ENCODE data around the gene ZNF750. TPM values are rescaled to one million over a fixed set of nuclear protein-coding genes. Genes with fewer than 3 reads are reported as not detected.

ZNF750 gene
- total RNA-seq, 5 donors from 2014 or later (not counting 1 experiment from before 2014, with no cell fraction given) = not detected

DNA sequence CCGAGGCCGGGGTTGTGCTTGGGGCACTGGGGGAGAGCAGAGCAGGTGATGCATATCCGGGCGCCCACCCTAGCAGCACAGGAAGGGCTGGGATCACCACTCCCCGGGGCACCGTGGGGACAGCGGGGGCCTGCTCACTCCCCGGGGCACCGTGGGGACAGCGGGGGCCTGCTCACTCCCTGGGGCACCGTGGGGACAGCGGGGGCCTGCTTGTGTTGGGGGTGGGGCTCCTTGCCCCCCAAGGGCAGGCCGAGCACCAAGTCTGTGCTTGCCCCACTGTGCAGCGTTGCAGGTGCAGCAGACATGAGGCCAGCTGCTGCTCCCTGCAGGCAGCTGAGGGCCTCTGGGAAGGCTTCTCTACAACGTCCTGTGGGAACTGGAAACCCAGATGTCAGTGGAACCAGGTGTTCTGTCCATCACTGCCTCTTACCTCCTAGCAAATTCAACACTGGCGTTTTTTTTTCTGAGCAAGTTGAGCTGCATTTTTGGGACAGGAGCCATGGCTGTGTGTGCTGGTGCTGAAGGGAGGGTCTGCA lies 25.0 kb upstream of the ZNF750 start:
- H3K4me3 ChIP-seq (ENCODE audit: control insufficient read depth in 1 of 2, extremely low read depth in 1 of 2, low read length in 1 of 2) = peak overlapping the region; percentile 37 to 45
- Mint-ChIP-seq H3K9me3 (no peaks in the 10 kb centered on the region), H3K27me3 (no peaks in the 10 kb centered on the region), H3K4me3 (peak overlapping the region; percentile 78 to 91 (median 82)), H3K27ac (peak overlapping the region; percentile 95 to 99), H3K4me1 (peaks cover 50 to 80% (median 74%) of the 10 kb centered on the region in 3 donors), H3K36me3 (peaks cover 4% of the 10 kb centered on the region)
- DNase-seq = no peak
- WGBS (ENCODE audit: insufficient coverage) = 7% methylated on average over 5 of the region's 16 CpGs
- CTCF ChIA-PET = interaction anchor here in 1 of 2 donors (0.6 to 1.1 kb wide), 2 partner anchors 26 to 83 kb away, joined by 3 to 4 read pairs; no protein-coding TSS in a partner anchor
- no peak for ATAC-seq (replicated peaks in 1 of 4)
- H3K4me1 ChIP-seq (ENCODE audit: control insufficient read depth in 1 of 2, extremely low read depth in 1 of 2, insufficient read depth in 2 of 2, low read length in 2 of 2) = peaks cover 19 to 78% of the 10 kb centered on the region in 2 experiments
- H3K9me3 ChIP-seq = no peaks in the 10 kb centered on the region
- peak overlapping the region; percentile 93 for H3K27ac ChIP-seq (ENCODE audit: low read length)
- H3K36me3 ChIP-seq (ENCODE audit: control insufficient read depth in 2 of 2, extremely low read depth in 1 of 2, insufficient read depth in 1 of 2, low read length in 1 of 2) = peaks cover 0 to 8% of the 10 kb centered on the region in 2 donors
- POLR2A ChIA-PET = interaction anchor here in 1 of 2 donors (0.8 to 1.3 kb wide), 2 partner anchors 21 to 184 kb away, joined by 4 to 7 read pairs; no protein-coding TSS in a partner anchor
- H3K27me3 ChIP-seq (replicated peaks in 1 of 2; ENCODE audit: control insufficient read depth in 2 of 2, extremely low read depth in 1 of 2, insufficient read depth in 2 of 2, low read length in 1 of 2) = no peaks in the 10 kb centered on the region

DNA sequence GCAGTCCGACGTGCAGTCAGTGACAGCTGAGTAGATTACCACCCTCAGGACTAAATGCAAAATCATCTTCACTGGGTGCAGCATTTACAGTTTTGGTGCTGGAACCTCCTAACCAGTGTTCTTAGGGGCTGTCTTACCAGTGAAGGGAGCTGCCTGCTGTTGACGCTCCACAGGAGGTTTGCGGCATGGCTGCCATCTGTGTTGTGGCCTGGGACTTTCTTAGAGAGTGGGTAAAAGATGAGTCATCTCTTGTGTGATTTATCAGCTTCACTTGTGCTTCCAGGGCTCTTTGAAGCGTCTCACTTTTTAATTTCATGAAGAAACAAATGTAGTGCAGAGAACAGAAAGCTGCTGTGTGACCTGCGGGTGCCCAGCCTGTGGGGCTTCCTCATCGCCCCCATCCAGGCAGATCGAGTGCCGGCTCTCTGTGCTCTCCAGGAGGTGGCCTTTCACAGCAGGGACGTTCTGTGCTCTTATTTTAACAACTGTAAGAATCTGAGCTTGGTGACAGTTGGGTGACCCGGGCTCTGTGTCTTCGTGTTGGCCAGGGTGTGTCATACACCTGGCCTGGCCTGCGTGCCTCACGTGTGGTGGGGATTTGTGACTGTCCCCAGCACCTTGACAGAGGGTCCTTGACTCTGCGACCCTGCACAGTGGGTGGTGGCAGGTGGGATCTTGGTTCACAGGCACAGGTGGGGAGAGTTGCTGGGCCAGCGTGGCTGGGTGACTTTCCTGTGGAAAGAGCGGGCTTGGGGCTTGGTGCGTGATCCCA lies 24.3 kb upstream of the ZNF750 start:
- peaks cover 4% of the 10 kb centered on the region for H3K36me3 Mint-ChIP-seq
- peaks cover 56 to 86% (median 81%) of the 10 kb centered on the region in 3 donors for H3K4me1 Mint-ChIP-seq
- DNase-seq (peak; percentile 66 to 95 (median 87)), ATAC-seq (replicated peaks in 1 of 4) (peak; percentile 92 to 95 (median 94))
- 3% methylated on average over 14 of the region's 18 CpGs for WGBS (ENCODE audit: insufficient coverage)
- no peaks in the 10 kb centered on the region for H3K27me3 Mint-ChIP-seq
- Histone ChIP-seq H3K9me3 (no peaks in the 10 kb centered on the region), H3K27me3 (replicated peaks in 1 of 2; ENCODE audit: control insufficient read depth in 2 of 2, extremely low read depth in 1 of 2, insufficient read depth in 2 of 2, low read length in 1 of 2) (no peaks in the 10 kb centered on the region), H3K4me3 (ENCODE audit: control insufficient read depth in 1 of 2, extremely low read depth in 1 of 2, low read length in 1 of 2) (peak overlapping the region; percentile 17 to 37), H3K4me1 (ENCODE audit: control insufficient read depth in 1 of 2, extremely low read depth in 1 of 2, insufficient read depth in 2 of 2, low read length in 2 of 2) (peaks cover 19 to 84% of the 10 kb centered on the region in 2 experiments), H3K36me3 (ENCODE audit: control insufficient read depth in 2 of 2, extremely low read depth in 1 of 2, insufficient read depth in 1 of 2, low read length in 1 of 2) (peaks cover 0 to 6% of the 10 kb centered on the region in 2 donors), H3K27ac (ENCODE audit: low read length) (peak overlapping the region; percentile 93)
- H3K27ac Mint-ChIP-seq = peak overlapping the region; percentile 95 to 99
- ChIA-PET POLR2A (interaction anchor here (0.6 to 1.3 kb wide), 4 partner anchors 19 to 184 kb away, joined by 4 to 9 read pairs (median 6); no protein-coding TSS in a partner anchor), CTCF (interaction anchor here in 1 of 2 donors (0.6 to 1.1 kb wide), 5 partner anchors 11 to 82 kb away, joined by 3 to 4 read pairs (median 3); no protein-coding TSS in a partner anchor)
- H3K4me3 Mint-ChIP-seq = peak overlapping the region; percentile 78 to 91 (median 82)
- H3K9me3 Mint-ChIP-seq = no peaks in the 10 kb centered on the region

DNA sequence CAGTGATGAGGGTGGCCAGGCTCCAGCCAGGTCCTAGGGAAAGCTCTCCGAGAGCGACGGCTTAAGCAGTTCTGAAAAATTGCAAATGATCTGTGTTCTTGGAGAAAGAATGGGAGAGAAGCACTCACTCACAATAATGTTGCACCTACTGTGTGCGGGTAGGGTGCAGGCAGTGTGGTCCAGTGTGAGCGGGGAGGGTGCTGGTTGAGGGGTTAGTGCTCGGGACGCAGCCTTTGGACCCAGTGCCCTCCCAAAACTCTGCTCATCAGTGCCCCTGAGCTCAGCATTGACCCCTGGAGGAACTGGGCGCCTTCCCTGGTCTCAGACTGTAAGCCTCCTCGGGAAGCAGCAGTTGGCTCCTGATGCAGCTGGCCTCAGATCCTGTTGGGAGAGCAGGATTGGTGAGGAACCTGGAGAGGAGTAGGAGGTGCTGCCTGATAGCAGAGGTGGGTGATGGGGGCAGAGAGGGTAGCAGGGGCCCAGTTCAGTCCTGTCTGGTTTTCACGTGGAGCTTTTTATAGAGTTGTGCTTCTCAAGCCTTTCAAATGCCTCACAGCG lies 23.6 kb upstream of the ZNF750 start:
- 46% methylated on average over 6 of the region's 11 CpGs for WGBS (ENCODE audit: insufficient coverage)
- Mint-ChIP-seq H3K27me3 (no peaks in the 10 kb centered on the region), H3K4me3 (peak overlapping the region; percentile 78 to 91 (median 82)), H3K9me3 (no peaks in the 10 kb centered on the region), H3K4me1 (peaks cover 63 to 87% (median 84%) of the 10 kb centered on the region in 3 donors), H3K27ac (peak overlapping the region; percentile 95 to 99), H3K36me3 (peaks cover 4% of the 10 kb centered on the region)
- peaks cover 20 to 91% of the 10 kb centered on the region in 2 experiments for H3K4me1 ChIP-seq (ENCODE audit: control insufficient read depth in 1 of 2, extremely low read depth in 1 of 2, insufficient read depth in 2 of 2, low read length in 2 of 2)
- no peak overlapping the region for H3K4me3 ChIP-seq (ENCODE audit: control insufficient read depth in 1 of 2, extremely low read depth in 1 of 2, low read length in 1 of 2)
- ATAC-seq (replicated peaks in 1 of 4) = no peak
- no peaks in the 10 kb centered on the region for H3K9me3 ChIP-seq
- H3K36me3 ChIP-seq (ENCODE audit: control insufficient read depth in 2 of 2, extremely low read depth in 1 of 2, insufficient read depth in 1 of 2, low read length in 1 of 2) = peaks cover 0 to 6% of the 10 kb centered on the region in 2 donors
- ChIA-PET CTCF (interaction anchor here in 1 of 2 donors (0.8 to 1.1 kb wide), 4 partner anchors 11 to 82 kb away, joined by 3 read pairs; no protein-coding TSS in a partner anchor), POLR2A (interaction anchor here (0.6 to 1.3 kb wide), 3 partner anchors 19 to 182 kb away, joined by 4 to 9 read pairs (median 6); no protein-coding TSS in a partner anchor)
- DNase-seq = no peak
- no peaks in the 10 kb centered on the region for H3K27me3 ChIP-seq (replicated peaks in 1 of 2; ENCODE audit: control insufficient read depth in 2 of 2, extremely low read depth in 1 of 2, insufficient read depth in 2 of 2, low read length in 1 of 2)
- peak overlapping the region; percentile 93 for H3K27ac ChIP-seq (ENCODE audit: low read length)

GRCh38 chr17:82862737-82863382 lies 23.0 kb upstream of the ZNF750 start:
- Mint-ChIP-seq H3K4me3 (peak overlapping the region in 2 of 3 donors; percentile 34 to 91), H3K27me3 (no peaks in the 10 kb centered on the region), H3K27ac (peak overlapping the region; percentile 95 to 99), H3K4me1 (peaks cover 69 to 90% (median 87%) of the 10 kb centered on the region in 3 donors), H3K36me3 (peaks cover 3% of the 10 kb centered on the region), H3K9me3 (no peaks in the 10 kb centered on the region)
- Histone ChIP-seq H3K27me3 (replicated peaks in 1 of 2; ENCODE audit: control insufficient read depth in 2 of 2, extremely low read depth in 1 of 2, insufficient read depth in 2 of 2, low read length in 1 of 2) (no peaks in the 10 kb centered on the region), H3K27ac (ENCODE audit: low read length) (peak overlapping the region; percentile 93), H3K4me1 (ENCODE audit: control insufficient read depth in 1 of 2, extremely low read depth in 1 of 2, insufficient read depth in 2 of 2, low read length in 2 of 2) (peaks cover 24 to 93% of the 10 kb centered on the region in 2 experiments), H3K4me3 (ENCODE audit: control insufficient read depth in 1 of 2, extremely low read depth in 1 of 2, low read length in 1 of 2) (no peak overlapping the region), H3K36me3 (ENCODE audit: control insufficient read depth in 2 of 2, extremely low read depth in 1 of 2, insufficient read depth in 1 of 2, low read length in 1 of 2) (peaks cover 0 to 6% of the 10 kb centered on the region in 2 donors), H3K9me3 (no peaks in the 10 kb centered on the region)
- ChIA-PET POLR2A (interaction anchor here in 1 of 2 donors (0.6 kb wide), 1 partner anchor 748 kb away, joined by 3 read pairs; no protein-coding TSS in a partner anchor), CTCF (no interaction called here)
- no peak for DNase-seq
- 96% methylated on average over 25 of the region's 25 CpGs for WGBS (ENCODE audit: insufficient coverage)
- no peak for ATAC-seq (replicated peaks in 1 of 4)

DNA sequence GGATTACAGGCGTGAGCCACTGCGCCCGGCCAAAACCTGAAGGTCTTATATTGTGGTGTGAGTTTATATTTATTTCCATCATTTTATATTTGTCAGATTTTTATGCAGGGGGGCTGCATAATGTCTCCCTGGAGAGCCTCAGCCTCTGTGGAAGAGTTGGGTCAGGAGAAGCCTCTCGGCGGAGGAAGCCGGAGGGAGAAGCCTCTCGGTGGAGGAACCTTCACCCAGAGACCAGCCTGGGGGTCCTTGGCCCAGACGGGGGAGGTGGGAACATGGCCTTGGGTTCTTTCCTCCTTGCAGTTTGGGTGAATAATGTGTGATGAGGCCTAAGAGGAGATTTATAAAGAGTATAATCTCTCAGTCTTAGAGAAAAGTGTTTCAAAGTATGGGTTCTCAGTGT lies 22.4 kb upstream of the ZNF750 start:
- POLR2A ChIA-PET = no interaction called here
- H3K4me1 ChIP-seq (ENCODE audit: control insufficient read depth in 1 of 2, extremely low read depth in 1 of 2, insufficient read depth in 2 of 2, low read length in 2 of 2) = peaks cover 24 to 91% of the 10 kb centered on the region in 2 experiments
- H3K36me3 ChIP-seq (ENCODE audit: control insufficient read depth in 2 of 2, extremely low read depth in 1 of 2, insufficient read depth in 1 of 2, low read length in 1 of 2) = peaks cover 0 to 6% of the 10 kb centered on the region in 2 donors
- 100% methylated on average over 2 of the region's 8 CpGs for WGBS (ENCODE audit: insufficient coverage)
- H3K9me3 ChIP-seq = no peaks in the 10 kb centered on the region
- H3K4me3 ChIP-seq (ENCODE audit: control insufficient read depth in 1 of 2, extremely low read depth in 1 of 2, low read length in 1 of 2) = no peak overlapping the region
- H3K9me3 Mint-ChIP-seq = no peaks in the 10 kb centered on the region
- no peaks in the 10 kb centered on the region for H3K27me3 Mint-ChIP-seq
- no peak overlapping the region for H3K27ac ChIP-seq (ENCODE audit: low read length)
- DNase-seq = no peak
- CTCF ChIA-PET = no interaction called here
- peaks cover 72 to 85% (median 84%) of the 10 kb centered on the region in 3 donors for H3K4me1 Mint-ChIP-seq
- no peak for ATAC-seq (replicated peaks in 1 of 4)
- H3K27ac Mint-ChIP-seq = peak overlapping the region; percentile 95 to 99
- H3K4me3 Mint-ChIP-seq = peak overlapping the region in 1 of 3 donors; percentile 91
- peaks cover 2% of the 10 kb centered on the region for H3K36me3 Mint-ChIP-seq
- H3K27me3 ChIP-seq (replicated peaks in 1 of 2; ENCODE audit: control insufficient read depth in 2 of 2, extremely low read depth in 1 of 2, insufficient read depth in 2 of 2, low read length in 1 of 2) = no peaks in the 10 kb centered on the region

All from T-cell (primary cell).